NCI-H748 treated with DMSO at 0.1 percent for 48 hours (cell line): ENCODE results near the gene ADAMTS4.
"Not testable (repeated sequence)": the region's sequence is repeated elsewhere in the genome, so short reads cannot be mapped to it uniquely, and the experiment has no call there.

Source experiments
- DNase-seq: peaks from one replicate; lab custom pipeline; 2025; lab: John Stamatoyannopoulos, UW

ADAMTS4 gene

GRCh38 chr1:161198897-161199431, at the start of gene ADAMTS4:
TSS of gene ADAMTS4 (minus strand) at chr1:161199054. CDS start at chr1:161198627, 427 bp downstream.
- DNase-seq, result no peak

GRCh38 chr1:161244888-161245287, 46.0 kb upstream of the ADAMTS4 start:
- no peak for DNase-seq

GRCh38 chr1:161242313-161242712, 43.5 kb upstream of the ADAMTS4 start:
- DNase-seq, result no peak

- no peak for DNase-seq
Observed at GRCh38 chr1:161241682-161242081, 42.8 kb upstream of the ADAMTS4 start.

GRCh38 chr1:161238039-161238473, 39.2 kb upstream of the ADAMTS4 start, which contains the start of gene NR1I3:
TSS of gene NR1I3 (minus strand) at chr1:161238203. CDS start at chr1:161236565, 1,638 bp downstream.
- no peak for DNase-seq

GRCh38 chr1:161235957-161236775, 37.3 kb upstream of the ADAMTS4 start:
- DNase-seq, result no peak

- no peak for DNase-seq
Observed at GRCh38 chr1:161233102-161233501, 34.2 kb upstream of the ADAMTS4 start.

GRCh38 chr1:161230762-161231161, 31.9 kb upstream of the ADAMTS4 start:
- DNase-seq, result no peak

GRCh38 chr1:161229896-161230295, 31.0 kb upstream of the ADAMTS4 start:
- DNase-seq, result no peak

- DNase-seq, result no peak
Observed at GRCh38 chr1:161228032-161228431, 29.2 kb upstream of the ADAMTS4 start.

- peak; percentile 72 for DNase-seq
Observed at GRCh38 chr1:161227196-161227871, 28.5 kb upstream of the ADAMTS4 start.

- no peak for DNase-seq
Observed at GRCh38 chr1:161226759-161227158, 27.9 kb upstream of the ADAMTS4 start.

GRCh38 chr1:161226320-161226711, 27.5 kb upstream of the ADAMTS4 start:
- DNase-seq, result no peak

- peak; percentile 74 for DNase-seq
Observed at GRCh38 chr1:161225534-161226319, 26.9 kb upstream of the ADAMTS4 start, which contains the start of gene TOMM40L. TSS of gene TOMM40L (plus strand) at chr1:161226060. CDS start at chr1:161226490, 430 bp downstream.

GRCh38 chr1:161225178-161225533, 26.3 kb upstream of the ADAMTS4 start:
- DNase-seq, result no peak

- not testable (repeated sequence) for DNase-seq
Observed at GRCh38 chr1:161224695-161225087, 25.8 kb upstream of the ADAMTS4 start.

- no peak for DNase-seq
Observed at GRCh38 chr1:161223805-161224694, 25.2 kb upstream of the ADAMTS4 start.

GRCh38 chr1:161222175-161223019, 23.5 kb upstream of the ADAMTS4 start:
- no peak for DNase-seq

GRCh38 chr1:161220002-161220401, 21.1 kb upstream of the ADAMTS4 start:
- DNase-seq, result no peak
